ENCODE data around the gene NRTN. TPM values are rescaled to one million over a fixed set of nuclear protein-coding genes. Genes with fewer than 3 reads are reported as not detected.

NRTN gene
- total and polyA plus RNA-seq, 2 of the 4 experiments (the other 2 are of a cell fraction), result 0.17 to 0.18 TPM

DNA sequence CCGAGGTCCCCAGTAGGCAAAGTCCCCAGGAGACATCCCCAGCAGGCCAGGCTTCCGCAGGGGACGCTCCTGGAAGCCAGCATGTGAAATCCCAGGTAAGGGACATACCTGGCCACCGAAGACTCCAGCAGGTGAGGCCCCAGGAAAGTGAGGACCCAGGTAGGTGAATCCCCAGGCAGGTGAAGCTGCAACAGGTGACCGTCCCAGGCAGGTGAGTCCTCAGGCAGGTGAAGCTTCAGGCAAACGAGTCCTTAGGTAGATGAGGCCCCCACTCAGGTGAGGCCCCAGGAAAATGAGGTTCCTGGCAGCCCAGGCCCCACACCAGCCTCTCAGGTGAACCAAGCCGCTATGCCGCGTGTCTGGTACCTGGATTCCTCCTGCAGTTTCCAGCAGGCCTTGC is 26.3 kb downstream of the NRTN start:
- no peak overlapping the region for H3K56ac ChIP-seq (ENCODE audit: extremely low read depth, insufficient read depth, low read length)
- no peak overlapping the region for H2BK120ac ChIP-seq (ENCODE audit: low read depth, low read length)
- no peak for DNase-seq
- BruUV-seq (replicated peaks), result no TSS peak
- TF ChIP-seq, protein P1, sequence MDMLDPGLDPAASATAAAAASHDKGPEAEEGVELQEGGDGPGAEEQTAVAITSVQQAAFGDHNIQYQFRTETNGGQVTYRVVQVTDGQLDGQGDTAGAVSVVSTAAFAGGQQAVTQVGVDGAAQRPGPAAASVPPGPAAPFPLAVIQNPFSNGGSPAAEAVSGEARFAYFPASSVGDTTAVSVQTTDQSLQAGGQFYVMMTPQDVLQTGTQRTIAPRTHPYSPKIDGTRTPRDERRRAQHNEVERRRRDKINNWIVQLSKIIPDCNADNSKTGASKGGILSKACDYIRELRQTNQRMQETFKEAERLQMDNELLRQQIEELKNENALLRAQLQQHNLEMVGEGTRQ (IDR thresholded peaks at IDR 0.05; ENCODE audit: low read depth, low read length), result no peak
- TF ChIP-seq NFE2L2 (IDR thresholded peaks at IDR 0.05; ENCODE audit: low read depth, low read length), result no peak
- no peak for TF ChIP-seq BHLHE40 (IDR thresholded peaks at IDR 0.05; ENCODE audit: low read depth, low read length)
- no peak for TF ChIP-seq RFX5 (IDR thresholded peaks at IDR 0.05; ENCODE audit: low read depth, low read length)
- no peak for TF ChIP-seq RAD21 (IDR thresholded peaks at IDR 0.05; ENCODE audit: low read length)
- TF ChIP-seq SMC3 (IDR thresholded peaks at IDR 0.05; ENCODE audit: low read depth, low read length), result no peak
- no peak for TF ChIP-seq POLR2A (IDR thresholded peaks at IDR 0.05; ENCODE audit: low read depth, low read length)
- H3K27me3 ChIP-seq (ENCODE audit: control insufficient read depth, insufficient read depth, low read length), result peaks cover 3% of the 10 kb centered on the region; the same call in 1 of the 2 replicates
- no peak overlapping the region for H4K8ac ChIP-seq (ENCODE audit: low read depth in 2 of 2, low read length in 2 of 2)
- H3K9me1 ChIP-seq (ENCODE audit: insufficient read depth, low read length), result peaks cover 4% of the 10 kb centered on the region; the same call in 1 of the 2 replicates
- H3K23ac ChIP-seq (ENCODE audit: low read depth, low read length), result no peak overlapping the region
- H3K9me3 ChIP-seq (ENCODE audit: control insufficient read depth, insufficient read depth, low read length), result no peaks in the 10 kb centered on the region
- no peak overlapping the region for H3K14ac ChIP-seq (replicated peaks; ENCODE audit: low read depth, low read length)
- H3K4ac ChIP-seq (ENCODE audit: low read depth, low read length), result no peak overlapping the region
- H4K91ac ChIP-seq (ENCODE audit: insufficient read depth, low read depth, low read length), result no peak overlapping the region
- no peak overlapping the region for H2AK5ac ChIP-seq (ENCODE audit: low read depth, low read length)
- ChIA-PET POLR2A (ENCODE audit: unreplicated experiment) (no interaction called here), CTCF (no interaction called here)
- no peaks in the 10 kb centered on the region for H3K36me3 ChIP-seq (ENCODE audit: control insufficient read depth, insufficient read depth, low read length)
- 69% methylated on average over 4 of the region's 9 CpGs; no CpG with 5 or more reads in 1 of the 2 experiments for WGBS, 2 experiments (ENCODE audit: extremely low coverage in 2 of 2, insufficient read length in 1 of 2)
- no peak overlapping the region for H3K9ac ChIP-seq (ENCODE audit: low read depth, low read length)
- no peak overlapping the region for H3K4me2 ChIP-seq (ENCODE audit: low read depth, low read length)
- H4K20me1 ChIP-seq (ENCODE audit: insufficient read depth, low read length), result no peaks in the 10 kb centered on the region
- in situ Hi-C loops (cut with MboI; ENCODE audit: low sequenced_read_pairs) (no loop called here), intact Hi-C loops (cut with micrococcal nuclease) (no loop called here), dilution Hi-C loops (cut with HindIII; ENCODE audit: low sequenced_read_pairs, unreplicated experiment) (no loop called here)
- no peak for ATAC-seq (ENCODE audit: low read depth)
- no peak overlapping the region for H2BK20ac ChIP-seq (ENCODE audit: low read depth, low read length)
- H3K4me3 ChIP-seq (ENCODE audit: insufficient read depth, low read depth, low read length), result no peak overlapping the region
- peaks cover 0 to 6% of the 10 kb centered on the region in 2 experiments; a peak in 2 of 4 replicates for H3K79me1 ChIP-seq (ENCODE audit: low read depth in 1 of 2, low read length in 2 of 2)
- no peak overlapping the region for H2BK15ac ChIP-seq (ENCODE audit: low read depth, low read length)
- no peak overlapping the region for H2AFZ ChIP-seq (replicated peaks; ENCODE audit: low read length, poor library complexity)
- no peak overlapping the region for H4K5ac ChIP-seq (ENCODE audit: low read depth, low read length)
- no peak overlapping the region for H3K27ac ChIP-seq (ENCODE audit: insufficient read depth, low read length)
- H3K4me1 ChIP-seq (ENCODE audit: control insufficient read depth, insufficient read depth, low read length), result peaks cover 9% of the 10 kb centered on the region
- H2AK9ac ChIP-seq (replicated peaks; ENCODE audit: low read depth, low read length, poor library complexity), result no peak overlapping the region
- no peak overlapping the region for H2BK5ac ChIP-seq (ENCODE audit: low read depth, low read length, poor library complexity, severe bottlenecking)
- no peak overlapping the region for H3K18ac ChIP-seq (ENCODE audit: low read depth, low read length)

Data from IMR-90 (cell line).